NOMO-1 treated with DMSO at 0.1 percent for 48 hours (cell line): ENCODE results near the gene DTX2.
"Not testable (repeated sequence)": the region's sequence is repeated elsewhere in the genome, so short reads cannot be mapped to it uniquely, and the experiment has no call there.

Source experiments
- DNase-seq: peaks from one replicate; lab custom pipeline; 2025; ENCODE audit not compliant: unreplicated experiment; lab: John Stamatoyannopoulos, UW

The DTX2 gene

DNA sequence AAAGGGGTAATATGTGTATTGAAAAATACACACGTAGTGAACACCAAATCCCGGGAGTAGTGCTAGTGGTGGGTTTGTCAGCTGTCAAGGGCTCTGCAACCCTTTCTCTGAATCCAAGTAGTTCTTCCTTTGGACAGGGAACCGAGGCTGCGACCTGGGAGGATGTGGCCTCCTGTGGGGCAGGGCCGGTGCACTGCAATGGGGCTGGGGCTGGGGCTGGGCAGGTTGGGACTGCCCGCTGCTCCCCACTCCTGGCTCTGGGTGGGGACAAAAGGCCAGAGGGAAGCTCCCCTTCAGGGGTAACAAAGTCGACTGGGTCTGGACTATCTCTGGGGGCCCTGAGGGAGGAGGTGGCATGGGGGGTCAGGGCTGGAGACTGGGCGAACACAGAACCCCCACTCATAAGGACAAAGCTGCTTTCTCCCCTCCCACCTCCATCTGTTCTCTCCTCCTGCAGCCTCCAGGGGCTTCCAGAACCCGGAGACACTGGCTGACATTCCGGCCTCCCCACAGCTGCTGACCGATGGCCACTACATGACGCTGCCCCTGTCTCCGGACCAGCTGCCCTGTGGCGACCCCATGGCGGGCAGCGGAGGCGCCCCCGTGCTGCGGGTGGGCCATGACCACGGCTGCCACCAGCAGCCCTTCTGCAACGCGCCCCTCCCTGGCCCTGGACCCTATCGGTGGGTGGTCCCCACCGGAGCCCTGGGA is 49.8 kb downstream of the DTX2 start:
- not testable (repeated sequence) for DNase-seq

GRCh38 chr7:76511911-76512885 is 50.7 kb downstream of the DTX2 start:
- DNase-seq = not testable (repeated sequence)

DNA sequence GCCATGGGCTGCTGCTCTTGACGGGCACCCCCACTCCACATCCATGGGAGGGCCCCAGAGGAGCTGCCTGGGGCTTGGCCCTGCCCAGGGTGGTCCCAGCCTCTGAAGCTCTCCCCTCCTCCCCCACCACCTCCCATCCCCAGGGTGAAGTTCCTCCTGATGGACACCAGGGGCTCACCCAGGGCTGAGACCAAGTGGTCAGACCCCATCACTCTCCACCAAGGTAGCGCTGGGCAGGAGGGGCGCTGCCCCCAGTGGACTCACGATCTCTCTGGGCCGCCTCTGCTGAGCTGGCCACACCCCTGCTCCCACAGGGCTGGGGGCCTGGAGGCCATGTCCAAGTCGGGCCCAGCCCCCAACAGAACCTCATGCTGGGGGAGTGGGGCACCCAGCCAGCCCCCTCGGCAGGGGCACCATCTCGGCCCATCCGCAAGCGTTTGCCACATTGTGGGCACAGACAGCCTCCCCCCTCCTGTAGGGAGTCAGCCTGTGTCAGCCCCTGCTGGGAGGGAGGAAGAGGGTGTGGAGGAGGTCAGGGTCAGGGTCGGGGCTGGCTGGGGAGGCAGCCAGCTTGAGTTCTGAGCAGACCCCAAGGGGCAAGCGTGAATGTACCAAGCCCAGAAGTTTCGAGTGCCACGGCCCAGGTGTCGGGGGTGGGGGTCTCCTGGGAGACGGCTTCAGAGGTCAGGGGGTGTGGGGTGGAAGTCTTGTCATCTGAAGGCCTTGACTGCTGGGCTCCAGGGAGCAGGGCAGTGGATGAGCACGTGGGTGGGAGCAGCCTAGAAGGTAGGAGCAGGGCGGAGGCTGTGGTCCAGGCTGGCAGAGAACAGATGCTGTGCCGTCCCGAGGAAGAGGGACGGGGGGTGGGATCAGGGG is 51.7 kb downstream of the DTX2 start:
- no peak for DNase-seq

DNA sequence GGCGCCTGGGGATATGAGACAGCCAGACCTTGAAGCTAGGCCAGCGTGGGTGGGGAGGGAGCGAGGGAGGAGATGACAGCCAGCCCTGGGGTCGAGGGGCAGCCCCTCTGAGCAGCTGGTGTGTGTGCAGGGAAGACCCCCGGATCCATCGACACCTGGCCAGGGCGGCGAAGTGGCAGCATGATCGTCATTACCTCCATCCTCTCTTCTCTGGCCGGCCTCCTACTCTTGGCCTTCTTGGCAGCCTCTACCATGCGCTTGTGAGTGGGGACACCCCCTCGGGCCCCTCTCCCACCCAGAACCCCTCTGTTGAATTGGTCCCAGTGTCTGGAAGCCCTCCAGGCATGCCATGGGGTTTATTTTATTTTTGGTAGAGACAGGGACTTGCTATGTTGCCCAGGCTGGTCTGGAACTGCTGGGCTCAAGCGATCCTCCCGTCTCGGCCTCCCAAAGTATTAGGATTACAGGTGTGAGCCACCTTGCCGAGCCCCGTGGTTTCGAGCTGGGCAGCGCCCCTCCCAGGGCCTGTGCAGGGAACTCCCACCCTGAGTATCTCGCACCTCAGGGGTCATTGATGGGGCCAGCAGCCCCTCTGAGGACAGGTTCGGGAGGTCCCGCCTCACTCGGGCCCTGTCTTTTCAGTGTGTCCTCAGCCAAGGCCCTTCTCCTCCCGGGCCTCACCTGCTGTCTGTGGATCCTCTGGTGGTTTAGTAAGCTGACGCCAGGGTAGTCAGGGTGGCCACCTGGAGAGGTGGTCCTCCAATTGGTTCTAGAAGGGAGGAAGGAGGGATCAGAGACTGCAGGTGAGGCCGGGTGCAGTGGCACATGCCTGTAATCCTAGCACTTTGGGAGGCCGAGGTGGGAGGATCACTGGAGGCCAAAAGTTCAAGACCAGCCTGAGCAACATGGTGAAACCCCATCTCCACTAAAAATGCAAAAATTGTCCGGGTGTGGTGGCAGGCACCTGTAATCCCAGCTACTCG is 52.6 kb downstream of the DTX2 start:
- DNase-seq = no peak

- DNase-seq = no peak
These were observed 53.6 kb downstream of the DTX2 start for GRCh38 chr7:76514926-76515771.

DNA sequence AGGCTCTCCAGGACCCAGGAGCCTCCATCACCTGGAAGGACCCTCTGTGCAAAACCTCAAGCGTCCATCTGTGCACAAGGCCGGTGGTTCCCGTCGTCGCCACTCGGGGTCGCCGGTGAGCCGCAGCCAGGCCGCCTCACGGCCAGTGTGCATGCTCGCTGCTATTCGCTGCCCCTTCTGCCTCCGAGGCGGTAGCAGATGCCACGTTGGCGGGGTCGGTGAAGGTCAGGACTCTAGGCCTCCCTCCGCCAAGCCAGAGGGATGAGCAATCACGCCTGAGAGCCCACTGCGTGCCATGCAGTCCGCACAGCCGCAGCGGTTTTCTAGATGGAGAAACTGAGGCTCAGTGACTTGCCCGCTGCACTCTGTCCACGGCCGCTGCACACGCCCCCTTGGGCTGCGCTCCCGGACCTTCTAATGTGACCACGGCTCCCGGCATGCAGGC is 54.5 kb downstream of the DTX2 start:
- DNase-seq = no peak

DNA sequence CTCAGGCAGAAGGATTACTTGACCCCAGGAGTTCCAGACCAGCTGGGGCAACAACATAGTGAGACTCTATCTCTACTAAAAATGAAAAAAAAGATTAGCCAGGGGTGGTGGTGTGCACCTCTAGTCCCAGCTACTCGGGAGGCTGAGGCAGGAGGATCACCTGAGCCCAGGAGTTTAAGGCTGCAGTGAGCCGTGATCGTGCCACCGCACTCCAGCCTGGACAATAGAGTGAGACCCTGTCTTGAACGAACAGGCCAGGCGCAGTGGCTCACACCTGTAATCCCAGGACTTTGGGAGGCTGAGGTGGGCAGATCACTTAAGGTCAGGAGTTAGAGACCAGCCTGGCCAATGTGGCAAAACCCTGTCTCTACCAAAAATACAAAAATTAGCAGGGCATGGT is 55.4 kb downstream of the DTX2 start:
- not testable (repeated sequence) for DNase-seq

- DNase-seq = not testable (repeated sequence)
These were observed 64.7 kb downstream of the DTX2 start for GRCh38 chr7:76526183-76526582.

GRCh38 chr7:76531643-76532042 is 70.1 kb downstream of the DTX2 start:
- DNase-seq = not testable (repeated sequence)

GRCh38 chr7:76543197-76543596 is 81.7 kb downstream of the DTX2 start, which contains the start of gene SPDYE16:
SPDYE16 (minus strand) TSS chr7:76543297; CDS start chr7:76541459, 1,838 bp downstream.
- not testable (repeated sequence) for DNase-seq

DNA sequence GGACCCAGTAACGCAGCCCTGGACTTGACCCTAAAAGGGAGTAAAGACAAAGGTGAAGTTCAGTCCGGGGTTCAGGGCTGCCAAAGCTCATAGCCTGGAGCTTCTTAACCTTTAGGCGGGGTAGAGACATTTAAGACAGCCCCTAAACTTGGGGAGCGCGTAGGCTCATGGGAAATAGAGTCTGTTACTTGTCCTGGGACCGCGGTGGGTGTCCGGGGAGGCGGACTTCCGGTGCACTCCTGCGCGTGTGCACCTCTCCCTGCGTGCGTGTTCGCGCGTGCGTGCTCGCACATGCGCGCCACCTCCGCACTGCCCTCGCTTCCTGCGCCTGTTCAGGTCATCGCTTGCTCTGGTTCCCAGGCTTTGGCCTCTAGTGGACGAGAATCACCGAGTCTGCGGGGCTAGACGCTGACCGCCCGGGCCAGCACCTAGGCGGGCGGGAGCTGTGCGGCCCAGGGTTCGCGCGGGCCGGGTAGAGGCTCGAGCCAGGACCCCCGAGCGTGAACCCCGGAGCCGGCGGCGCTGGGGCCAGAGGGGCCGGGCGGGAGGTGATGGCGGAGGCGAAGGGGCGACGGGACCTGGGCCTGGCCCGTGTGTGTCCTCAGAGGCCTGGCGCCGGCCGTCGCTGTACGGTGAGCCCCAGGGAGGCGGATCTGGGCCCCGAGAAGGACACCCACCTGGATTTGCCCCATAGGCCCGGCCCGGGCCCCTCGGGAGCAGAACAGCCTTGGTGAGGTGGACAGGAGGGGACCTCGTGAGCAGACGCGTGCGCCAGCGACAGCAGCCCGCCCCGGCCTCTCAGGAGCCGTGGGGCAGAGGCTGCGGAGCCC is 87.7 kb downstream of the DTX2 start:
- peak; percentile 99 for DNase-seq

- not testable (repeated sequence) for DNase-seq
These were observed 88.3 kb downstream of the DTX2 start for GRCh38 chr7:76549855-76550248.

DNA sequence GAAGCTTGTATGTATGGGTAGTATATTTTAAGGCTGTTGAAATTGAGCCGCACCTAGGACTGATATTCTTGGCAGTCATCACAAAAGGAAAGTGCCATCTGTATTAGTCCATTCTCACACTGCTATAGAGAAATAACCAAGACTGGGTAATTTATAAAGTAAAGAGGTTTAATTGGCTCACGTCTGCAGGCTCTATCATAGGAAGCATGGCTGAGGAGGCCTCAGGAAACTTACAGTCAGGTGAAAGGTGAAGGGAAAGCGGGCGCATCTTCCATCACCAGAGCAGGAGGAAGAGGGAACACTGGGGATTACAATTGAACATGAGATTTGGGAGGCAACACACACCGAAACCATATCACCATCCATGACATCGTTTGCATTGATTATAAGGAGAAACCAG is 90.5 kb downstream of the DTX2 start:
- DNase-seq = not testable (repeated sequence)
